Measurements from ENCODE around the gene ECT2.

GRCh38 chr3:172869368-172869771, 118.8 kb downstream of the ECT2 start:
- TF ChIP-seq POLR2A (IDR thresholded peaks at IDR 0.05; ENCODE audit: low read length) = no peak
- TF ChIP-seq GATA1 (IDR thresholded peaks at IDR 0.05; ENCODE audit: low read depth, low read length) = no peak
